Stimulated activated CD4-positive, alpha-beta T cell treated with anti-CD3 and anti-CD28 coated beads, Interleukin-1b, Interleukin-23, amount 100 ng/mL, for 4 hours (primary cell): ENCODE measurements around the gene MAGEE1.

Experiments
- DNase-seq, 2 donors: peaks; one replicate each; pipeline ENCODE4 v3.0.0-alpha.2; 2020; ENCODE audit warnings: low read depth in 2 of 2

MAGEE1 gene

DNA sequence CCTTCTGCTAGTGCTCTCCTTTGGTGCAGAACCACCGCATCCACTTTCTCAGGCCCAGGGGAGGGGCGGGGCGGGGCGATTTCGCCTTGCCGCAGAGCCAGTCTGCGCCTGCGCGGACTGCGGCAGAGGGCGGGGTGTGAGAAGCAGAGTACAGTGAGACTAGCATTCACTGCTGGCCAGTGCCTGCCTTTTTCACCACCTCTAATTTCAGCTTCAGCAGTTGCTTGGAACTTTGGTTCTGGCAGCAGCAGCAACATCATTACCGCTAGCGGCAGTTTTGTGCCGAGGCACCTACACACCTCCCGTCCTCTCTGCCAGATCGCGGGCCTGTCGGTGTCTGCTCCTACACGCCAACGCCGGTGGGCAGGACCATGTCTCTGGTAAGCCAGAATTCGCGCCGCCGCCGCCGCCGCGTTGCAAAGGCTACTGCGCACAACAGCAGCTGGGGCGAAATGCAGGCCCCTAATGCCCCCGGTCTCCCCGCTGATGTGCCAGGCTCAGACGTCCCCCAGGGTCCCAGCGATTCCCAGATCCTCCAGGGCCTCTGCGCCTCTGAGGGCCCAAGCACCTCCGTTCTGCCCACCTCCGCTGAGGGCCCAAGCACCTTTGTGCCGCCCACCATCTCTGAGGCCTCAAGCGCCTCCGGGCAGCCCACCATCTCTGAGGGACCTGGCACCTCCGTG is at the start of gene MAGEE1:
MAGEE1 (plus strand) TSS at position 151 of the 683 bp plus-strand sequence; CDS start at position 372, 221 bp downstream.
- peak; percentile 65 to 73 for DNase-seq

GRCh38 chrX:76398970-76399369 is 28.5 kb upstream of the MAGEE1 start:
- DNase-seq, result no peak

- DNase-seq, result no peak
Measured at GRCh38 chrX:76407795-76408194, 19.7 kb upstream of the MAGEE1 start.

GRCh38 chrX:76420237-76420636 is 7.3 kb upstream of the MAGEE1 start:
- no peak for DNase-seq

DNA sequence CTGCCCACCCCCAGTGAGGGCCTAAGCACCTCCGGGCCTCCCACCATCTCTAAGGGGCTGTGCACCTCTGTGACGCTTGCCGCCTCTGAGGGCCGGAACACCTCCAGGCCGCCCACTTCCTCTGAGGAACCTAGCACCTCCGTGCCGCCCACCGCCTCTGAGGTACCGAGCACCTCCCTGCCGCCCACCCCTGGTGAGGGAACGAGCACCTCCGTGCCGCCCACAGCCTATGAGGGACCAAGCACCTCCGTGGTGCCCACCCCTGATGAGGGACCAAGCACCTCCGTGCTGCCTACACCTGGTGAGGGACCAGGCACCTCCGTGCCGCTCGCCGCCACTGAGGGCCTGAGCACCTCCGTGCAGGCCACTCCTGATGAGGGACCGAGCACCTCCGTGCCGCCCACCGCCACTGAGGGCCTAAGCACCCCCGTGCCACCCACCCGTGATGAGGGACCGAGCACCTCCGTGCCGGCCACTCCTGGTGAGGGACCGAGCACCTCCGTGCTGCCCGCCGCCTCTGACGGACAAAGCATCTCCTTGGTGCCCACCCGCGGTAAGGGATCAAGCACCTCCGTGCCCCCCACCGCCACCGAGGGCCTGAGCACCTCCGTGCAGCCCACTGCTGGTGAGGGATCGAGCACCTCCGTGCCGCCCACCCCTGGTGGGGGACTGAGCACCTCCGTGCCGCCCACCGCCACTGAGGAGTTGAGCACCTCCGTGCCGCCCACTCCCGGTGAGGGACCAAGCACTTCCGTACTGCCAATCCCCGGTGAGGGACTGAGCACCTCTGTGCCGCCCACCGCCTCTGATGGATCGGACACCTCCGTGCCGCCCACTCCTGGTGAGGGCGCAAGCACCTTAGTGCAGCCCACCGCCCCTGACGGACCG is 977 bp downstream of the MAGEE1 start:
- DNase-seq, result peak; percentile 10 to 21

DNA sequence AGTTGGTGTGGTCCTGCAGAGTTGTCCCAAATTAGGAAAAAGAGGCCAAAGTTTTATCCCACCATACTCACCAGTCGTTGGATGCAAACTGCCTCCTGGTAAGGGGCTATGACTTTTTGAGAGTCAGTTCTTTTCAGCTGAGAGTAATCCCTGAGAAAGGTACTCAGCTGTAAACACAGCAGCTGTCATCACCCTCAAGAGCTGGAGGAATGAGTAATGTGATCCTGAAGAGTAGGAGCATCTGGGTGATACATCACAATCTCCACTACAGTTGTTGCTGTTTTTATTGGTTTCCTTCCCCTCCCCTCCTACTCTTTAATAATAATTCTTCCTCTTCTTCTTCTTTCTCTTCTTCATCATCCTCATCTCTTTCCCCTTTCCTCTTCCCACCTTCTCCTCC is 5.7 kb downstream of the MAGEE1 start:
- DNase-seq, result no peak

GRCh38 chrX:76434103-76434741 is 6.7 kb downstream of the MAGEE1 start:
- DNase-seq, result no peak

GRCh38 chrX:76439188-76439587 is 11.7 kb downstream of the MAGEE1 start:
- DNase-seq, result no peak

DNA sequence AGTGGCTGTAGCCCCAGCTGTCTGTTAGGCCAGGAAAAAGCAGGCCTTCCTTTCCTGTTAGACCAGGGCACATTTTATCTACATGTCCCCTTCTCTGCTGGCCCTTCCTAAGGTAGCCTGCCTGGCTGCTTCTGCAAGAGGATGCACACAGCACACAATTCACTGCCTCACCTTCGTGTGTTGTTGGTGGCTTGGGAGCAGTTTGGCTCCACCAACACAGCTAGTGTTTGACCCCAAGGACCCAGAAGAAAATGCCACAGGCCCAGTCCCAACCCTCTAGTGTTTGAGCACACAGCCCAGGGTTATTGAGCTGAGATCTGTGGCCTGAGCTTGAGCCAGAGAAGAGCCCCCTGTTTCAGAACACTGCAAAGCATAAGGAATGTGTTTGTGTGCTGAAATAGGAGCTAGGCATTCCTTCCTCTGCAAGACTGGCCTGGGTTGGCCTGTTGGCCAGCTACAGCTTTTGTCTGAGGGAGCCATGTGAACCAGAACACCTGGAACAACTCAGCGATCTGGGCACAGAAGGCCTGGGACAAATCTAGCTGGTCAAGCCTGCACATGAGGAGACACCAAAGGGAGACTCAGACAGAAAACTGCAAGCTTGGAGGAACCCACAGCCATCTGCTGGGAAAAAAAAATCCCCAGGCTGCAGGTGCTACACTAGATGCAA is 26.4 kb downstream of the MAGEE1 start:
- DNase-seq, result no peak

GRCh38 chrX:76454456-76454927 is 27.0 kb downstream of the MAGEE1 start:
- no peak for DNase-seq

DNA sequence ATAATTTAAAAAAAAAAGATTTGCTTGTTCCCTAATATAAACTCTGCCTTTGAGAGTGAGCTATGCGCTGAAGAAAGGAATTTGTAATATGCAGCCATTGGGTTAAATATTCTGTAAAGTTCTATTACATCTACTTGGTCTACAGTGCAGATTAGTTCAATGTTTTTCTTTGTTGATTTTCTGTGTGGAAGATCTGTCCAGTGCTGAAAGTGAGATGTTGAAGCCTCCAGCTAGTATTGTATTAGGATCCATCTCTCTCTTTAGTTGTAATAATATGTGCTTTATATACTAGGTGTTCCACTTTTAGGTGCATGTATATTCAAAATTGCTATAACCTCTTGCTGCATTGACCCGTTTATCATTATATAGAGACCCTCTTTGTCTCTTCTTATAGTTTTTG is 49.8 kb downstream of the MAGEE1 start:
- no peak for DNase-seq
